ENCODE data around the gene HOXA13. TPM values are rescaled to one million over a fixed set of nuclear protein-coding genes. Genes with fewer than 3 reads are reported as not detected.
A peak's percentile ranks its signal among the peaks of the same experiment; 100 is the strongest.

The HOXA13 gene
- total RNA-seq, 4 donors from 2014 or later: not detected

DNA sequence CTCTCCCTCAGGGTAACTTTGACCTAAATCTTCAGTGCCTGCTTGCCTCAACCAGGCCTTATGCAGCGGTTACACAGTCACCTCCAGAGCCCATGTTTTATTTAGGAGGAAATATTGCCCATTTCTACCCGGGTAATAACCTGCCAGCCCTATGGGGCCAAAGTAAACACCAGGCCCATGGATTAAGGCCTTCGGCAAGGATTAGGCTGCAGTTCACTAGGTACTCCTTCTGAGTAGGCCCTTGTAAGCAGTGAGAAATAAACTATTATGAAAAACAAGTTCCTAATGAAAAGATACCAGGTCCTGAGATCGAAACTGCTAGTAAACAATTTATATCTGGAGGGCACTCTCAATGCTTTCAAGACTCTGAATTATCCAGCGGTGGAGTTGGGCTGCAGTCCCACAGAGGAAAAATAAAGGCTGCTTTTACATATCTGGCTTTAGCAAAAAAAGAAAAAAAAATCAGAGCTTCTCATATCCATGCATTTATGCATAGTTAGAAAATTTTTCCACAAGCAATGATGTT, 22.0 kb downstream of the HOXA13 start:
- Histone ChIP-seq H3K4me1 (peaks cover 0 to 24% (median 10%) of the 10 kb centered on the region in 4 donors), H3K9me3 (no peaks in the 10 kb centered on the region), H3K36me3 (no peaks in the 10 kb centered on the region), H3K27ac (peak overlapping the region in 2 of 4 donors; percentile 44 to 88), H3K4me3 (peak overlapping the region in 2 of 4 donors; percentile 33 to 38), H3K27me3 (peaks cover 0 to 17% of the 10 kb centered on the region in 2 donors)
- peak in 1 of 3 donors; percentile 23 for DNase-seq
- TF ChIP-seq POLR2A (IDR thresholded peaks at IDR 0.05) (no peak), CTCF (IDR thresholded peaks at IDR 0.05) (no peak)

DNA sequence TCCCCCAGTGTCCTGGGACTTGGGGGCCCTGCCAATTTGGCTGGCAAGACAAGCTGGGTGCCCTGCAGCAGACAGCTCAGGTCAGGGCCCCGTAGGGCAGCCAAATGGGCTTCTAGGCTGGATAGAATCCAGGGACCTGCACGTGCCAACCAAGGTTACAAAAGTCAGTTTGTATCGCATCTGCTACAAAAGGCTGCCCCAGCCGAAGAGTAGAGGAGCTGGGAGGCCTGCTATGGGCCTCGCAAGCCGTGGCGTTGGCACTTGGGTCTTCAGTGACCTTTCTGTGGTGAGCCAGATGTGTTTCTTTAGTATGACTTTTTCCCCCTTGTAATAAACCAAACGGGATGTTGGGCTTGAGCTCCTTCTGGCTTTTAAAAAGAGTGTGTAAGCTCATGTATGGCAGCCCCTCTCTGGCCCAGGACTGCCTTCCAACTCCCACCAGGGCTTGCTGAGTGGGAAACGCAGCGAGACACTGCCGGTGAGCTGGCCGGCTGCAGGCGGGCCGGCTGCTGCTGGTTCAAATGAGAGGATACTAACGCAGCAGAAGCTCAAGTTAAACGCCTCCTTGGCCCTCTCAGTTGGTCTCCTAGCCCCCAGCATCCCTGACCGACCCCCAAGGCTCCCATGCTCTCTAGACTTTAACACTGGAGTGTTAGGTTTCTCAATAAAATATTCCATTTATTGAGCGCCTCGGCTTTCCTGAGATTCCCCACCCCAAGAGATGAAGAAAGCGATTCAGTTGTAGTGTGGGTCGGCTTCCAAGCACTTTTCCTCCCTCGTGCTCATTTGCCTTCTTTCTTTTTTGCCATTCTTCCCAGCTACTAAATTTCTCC, 22.7 kb downstream of the HOXA13 start:
- TF ChIP-seq CTCF (IDR thresholded peaks at IDR 0.05) (no peak), POLR2A (IDR thresholded peaks at IDR 0.05) (no peak)
- peaks cover 0 to 24% (median 11%) of the 10 kb centered on the region in 4 donors for H3K4me1 ChIP-seq
- H3K4me3 ChIP-seq: peak overlapping the region in 2 of 4 donors; percentile 33 to 38
- no peaks in the 10 kb centered on the region for H3K9me3 ChIP-seq
- peak overlapping the region in 2 of 4 donors; percentile 44 to 88 for H3K27ac ChIP-seq
- peaks cover 0 to 12% of the 10 kb centered on the region in 2 donors for H3K27me3 ChIP-seq
- no peaks in the 10 kb centered on the region for H3K36me3 ChIP-seq
- DNase-seq: peak in 2 of 3 donors; percentile 50 to 61

DNA sequence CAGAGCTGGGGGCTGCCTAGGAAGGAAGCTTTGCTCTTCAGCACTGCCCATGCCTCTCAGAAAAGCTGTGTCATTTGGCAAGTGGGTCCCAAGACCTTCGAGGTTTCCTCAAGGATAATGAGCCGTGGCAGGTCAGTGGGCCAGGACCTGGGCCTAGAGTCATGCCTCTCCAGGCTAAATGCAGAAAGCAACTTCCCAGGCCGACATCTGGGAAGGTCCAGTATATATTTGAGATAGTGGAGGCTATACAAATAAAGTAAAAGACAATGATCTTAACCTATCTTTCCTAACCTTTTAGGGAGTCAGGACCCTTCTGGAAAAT, 23.4 kb downstream of the HOXA13 start:
- Histone ChIP-seq H3K27me3 (peaks cover 0 to 12% of the 10 kb centered on the region in 2 donors), H3K4me3 (peak overlapping the region in 1 of 4 donors; percentile 34), H3K27ac (peak overlapping the region in 2 of 4 donors; percentile 85 to 88), H3K4me1 (peaks cover 0 to 24% (median 11%) of the 10 kb centered on the region in 4 donors), H3K9me3 (no peaks in the 10 kb centered on the region), H3K36me3 (no peaks in the 10 kb centered on the region)
- no peak for DNase-seq
- no peak for TF ChIP-seq CTCF (IDR thresholded peaks at IDR 0.05)

- peaks cover 0 to 12% of the 10 kb centered on the region in 2 donors for H3K27me3 ChIP-seq
These were observed 24.0 kb downstream of the HOXA13 start for GRCh38 chr7:27175626-27176523.

More at GRCh38 chr7:27175626-27176523, 24.0 kb downstream of the HOXA13 start:
- Histone ChIP-seq H3K4me1 (peaks cover 0 to 24% (median 11%) of the 10 kb centered on the region in 4 donors), H3K4me3 (peak overlapping the region in 2 of 4 donors; percentile 34 to 84), H3K27ac (peak overlapping the region in 3 of 4 donors; percentile 38 to 88 (median 85)), H3K9me3 (no peaks in the 10 kb centered on the region), H3K36me3 (no peaks in the 10 kb centered on the region)
- TF ChIP-seq CTCF (IDR thresholded peaks at IDR 0.05) (no peak), POLR2A (IDR thresholded peaks at IDR 0.05) (no peak)
- peak in 2 of 3 donors; percentile 47 to 68 for DNase-seq

Measured in Peyer's patch (tissue), 4 donors.